ENCODE results near the gene SLC38A10.
A peak's percentile ranks its signal among the peaks of the same experiment; 100 is the strongest.

The SLC38A10 gene

DNA sequence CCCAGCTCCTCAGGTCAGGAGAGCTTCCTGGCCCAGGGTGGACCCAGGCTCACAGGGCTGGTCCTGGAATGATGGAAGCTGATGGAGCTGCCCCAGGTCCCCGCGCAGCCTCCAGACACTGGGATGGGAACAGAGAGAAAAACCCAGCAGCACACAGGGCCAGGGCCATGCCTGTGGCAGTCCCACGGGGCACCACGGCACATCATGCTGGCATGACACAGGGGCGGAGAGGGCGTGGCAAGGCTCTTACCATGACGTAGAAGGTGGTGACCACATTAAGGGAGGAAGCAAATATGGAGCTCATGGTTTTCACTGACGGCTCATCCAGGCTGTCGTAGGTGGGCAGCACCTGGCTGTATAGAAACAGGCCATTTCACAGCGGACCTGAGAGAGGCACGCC lies 18.3 kb downstream of the SLC38A10 start:
- DNase-seq (ENCODE audit: low spot score) = no peak

GRCh38 chr17:81274471-81274855 lies 20.6 kb downstream of the SLC38A10 start:
- no peak for DNase-seq (ENCODE audit: low spot score)

GRCh38 chr17:81273698-81274470 lies 21.2 kb downstream of the SLC38A10 start:
- no peak for DNase-seq (ENCODE audit: low spot score)

- no peak for DNase-seq (ENCODE audit: low spot score)
Observed at GRCh38 chr17:81272616-81273015, 22.5 kb downstream of the SLC38A10 start.

DNA sequence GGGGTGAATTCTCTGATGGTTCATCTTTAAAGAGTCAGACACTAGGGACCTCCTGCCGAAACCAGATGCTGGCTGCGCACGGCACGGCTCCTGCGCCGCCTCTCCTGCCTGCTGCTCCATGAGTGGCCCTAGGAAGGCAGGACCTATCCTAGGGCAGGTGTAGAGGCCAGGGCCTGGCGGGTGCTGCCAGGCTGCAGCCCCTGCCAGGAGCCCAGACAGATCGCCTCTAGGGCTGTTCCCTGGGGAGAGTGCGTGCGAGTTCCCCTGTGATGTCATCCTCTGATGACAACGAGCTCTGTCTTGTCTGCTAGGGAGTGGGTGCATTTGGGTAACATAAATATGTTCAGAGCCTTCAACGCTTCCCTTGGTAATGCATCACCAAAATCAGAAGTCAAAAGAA lies 23.9 kb downstream of the SLC38A10 start:
- DNase-seq (ENCODE audit: low spot score) = no peak

- no peak for DNase-seq (ENCODE audit: low spot score)
Observed at GRCh38 chr17:81270279-81270678, 24.8 kb downstream of the SLC38A10 start.

DNA sequence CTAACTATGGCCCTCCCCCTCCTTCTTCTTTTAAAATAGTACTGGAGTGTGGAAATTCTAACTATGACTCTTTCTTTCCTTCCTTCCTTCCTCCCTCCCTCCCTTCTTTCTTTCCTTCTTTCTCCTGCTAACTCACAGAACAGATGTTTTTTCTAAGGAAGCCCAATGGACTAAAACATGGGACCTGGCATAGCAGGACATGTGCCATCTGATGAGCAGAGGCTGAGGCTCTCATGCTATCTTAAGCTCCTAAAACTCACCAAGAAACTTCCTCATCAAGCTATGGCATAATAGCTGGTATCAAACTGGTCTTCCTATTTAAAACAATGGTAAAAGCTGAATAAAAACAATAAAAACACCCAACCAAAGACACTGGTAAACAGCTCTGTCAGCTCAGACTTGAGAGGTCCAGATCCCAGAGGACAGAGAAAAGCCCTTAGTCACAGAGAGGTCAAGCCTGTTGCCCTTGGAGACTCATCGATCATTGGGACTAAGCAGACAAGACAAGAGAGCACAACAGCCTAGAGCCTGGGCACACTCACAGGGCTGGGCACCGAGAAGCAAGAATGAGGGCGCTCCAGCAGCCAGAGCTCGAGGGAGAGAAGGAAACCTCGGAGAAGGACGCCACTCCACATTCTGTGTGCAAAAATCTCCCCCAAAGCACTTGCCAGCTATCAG lies 27.6 kb downstream of the SLC38A10 start:
- no peak for DNase-seq (ENCODE audit: low spot score)

DNA sequence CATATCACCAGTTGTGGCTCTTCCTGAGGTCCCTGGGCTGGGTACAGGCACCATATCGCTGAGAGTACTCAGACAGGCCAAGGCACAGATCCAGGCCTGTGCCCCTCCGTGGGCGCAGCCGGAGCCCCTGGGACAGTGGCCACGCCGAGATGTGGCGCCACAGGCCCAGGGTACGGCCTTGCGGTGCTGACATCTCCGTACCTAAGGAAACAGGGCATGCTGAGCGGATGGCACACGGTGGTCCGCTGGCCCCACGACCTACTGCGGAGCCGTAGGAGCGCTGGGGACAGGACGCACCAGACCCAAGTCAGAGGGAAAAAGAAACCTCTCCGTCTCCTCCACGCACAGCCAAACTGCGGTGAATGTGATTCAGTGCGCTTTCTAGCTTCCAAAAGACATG lies 29.5 kb downstream of the SLC38A10 start:
- DNase-seq (ENCODE audit: low spot score) = no peak

GRCh38 chr17:81264640-81265039 lies 30.5 kb downstream of the SLC38A10 start:
- DNase-seq (ENCODE audit: low spot score) = no peak

DNA sequence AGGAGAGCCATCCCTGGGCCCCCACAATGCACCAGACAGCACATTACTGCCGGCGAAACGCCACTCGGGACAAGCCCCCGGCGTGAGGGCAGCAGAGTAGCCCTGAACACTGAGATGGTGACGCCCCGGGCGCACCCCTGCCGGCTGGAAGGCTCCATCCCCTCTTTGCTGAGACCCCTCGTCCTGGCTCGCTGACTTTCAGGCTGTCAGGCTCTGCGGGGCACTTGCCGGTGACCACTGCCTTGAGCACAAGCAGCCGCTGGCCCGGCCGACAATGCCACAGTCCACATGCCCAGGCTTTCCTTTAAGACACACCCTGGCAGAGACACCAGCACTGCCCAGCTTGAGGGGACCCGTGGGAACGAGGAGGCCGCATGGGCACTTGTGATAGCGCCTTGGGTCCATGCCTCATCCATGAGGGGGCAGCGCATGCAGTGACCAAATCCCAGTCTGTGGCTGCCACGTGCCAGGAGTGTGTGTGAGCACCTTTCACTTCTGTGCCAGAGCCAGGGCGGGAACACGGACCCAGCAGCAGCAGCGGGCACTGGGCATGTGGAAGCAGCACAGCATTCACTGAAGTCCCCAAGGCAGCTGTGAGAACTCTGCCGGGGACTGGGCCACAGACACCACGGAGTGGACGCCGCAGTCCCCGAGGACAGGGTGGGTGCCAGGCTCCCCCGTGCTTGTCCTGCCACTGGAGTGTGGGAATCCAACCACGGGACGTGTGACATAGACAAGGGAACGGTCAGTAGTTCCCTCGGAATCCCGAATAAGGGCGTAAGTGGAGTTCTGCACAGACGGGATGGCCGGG lies 31.5 kb downstream of the SLC38A10 start:
- DNase-seq (ENCODE audit: low spot score) = no peak

DNA sequence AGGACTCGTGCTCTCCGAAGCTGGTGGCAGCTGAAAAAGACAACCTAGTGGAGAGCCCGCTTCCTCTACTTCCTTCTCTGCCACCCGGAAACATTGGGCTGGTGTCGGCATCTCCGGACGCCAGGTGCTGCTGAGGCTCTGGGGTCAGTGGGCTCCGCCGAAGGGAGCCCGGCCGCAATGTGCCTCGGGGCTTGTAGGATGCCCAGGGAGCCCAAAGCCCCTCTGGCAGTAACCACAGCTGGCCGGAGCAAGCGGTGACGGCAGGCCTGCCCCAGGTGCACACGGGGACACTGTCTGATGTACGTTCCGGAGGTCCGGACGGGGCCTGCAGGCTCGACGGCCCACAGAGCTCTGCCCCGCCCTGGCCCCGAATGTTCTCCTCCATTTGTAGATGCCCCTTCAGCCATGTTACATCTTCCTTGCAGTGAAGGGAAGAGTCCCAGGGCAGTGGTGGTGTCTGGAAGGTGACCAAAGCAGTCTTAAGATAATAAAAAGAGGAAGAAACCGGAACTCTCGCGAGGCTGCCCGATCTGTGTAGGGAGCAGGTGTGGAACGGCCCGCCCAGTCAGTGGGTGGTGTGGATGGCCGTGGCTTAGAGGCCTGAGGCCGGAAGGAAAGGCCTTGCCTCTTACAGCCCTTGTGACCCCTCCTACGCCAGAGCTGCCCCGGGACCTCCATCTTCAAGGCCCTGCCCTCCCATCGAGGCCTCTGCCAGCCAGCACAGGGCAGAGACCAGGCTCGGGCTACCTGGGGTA lies 33.3 kb downstream of the SLC38A10 start:
- no peak for DNase-seq (ENCODE audit: low spot score)

- DNase-seq (ENCODE audit: low spot score) = no peak
Observed at GRCh38 chr17:81261096-81261495, 34.0 kb downstream of the SLC38A10 start.

- no peak for DNase-seq (ENCODE audit: low spot score)
Observed at GRCh38 chr17:81260641-81261040, 34.5 kb downstream of the SLC38A10 start.

- DNase-seq (ENCODE audit: low spot score) = no peak
Observed at GRCh38 chr17:81260171-81260570, 34.9 kb downstream of the SLC38A10 start.

DNA sequence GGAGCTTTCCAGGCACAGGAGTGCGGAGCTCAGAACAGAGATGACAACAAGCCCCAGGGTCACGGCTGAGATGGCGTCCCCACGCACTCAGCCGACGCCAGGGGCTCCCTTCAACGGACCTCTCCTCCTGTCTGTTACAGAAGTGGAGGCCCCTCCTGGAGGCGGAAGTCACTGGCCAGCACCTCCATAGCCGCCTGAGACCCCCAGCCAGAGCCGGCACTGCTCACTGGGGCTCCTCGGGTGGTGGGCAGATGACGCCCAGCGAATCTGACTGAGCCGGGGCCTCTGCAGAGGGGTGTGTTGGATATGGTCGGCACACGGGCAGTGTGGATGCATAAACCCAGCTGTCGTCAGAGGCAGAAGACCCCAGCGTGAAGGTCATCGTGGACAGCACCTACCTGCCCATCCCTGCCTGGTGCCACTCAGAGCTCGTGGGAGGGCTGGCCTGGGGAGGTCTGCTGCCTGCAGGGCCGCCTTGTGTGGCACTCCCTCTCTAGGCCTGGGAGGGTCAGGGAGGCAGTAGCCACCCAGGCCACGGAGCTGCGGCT lies 36.0 kb downstream of the SLC38A10 start:
- DNase-seq (ENCODE audit: low spot score) = no peak

GRCh38 chr17:81258292-81258691 lies 36.8 kb downstream of the SLC38A10 start:
- DNase-seq (ENCODE audit: low spot score) = no peak

GRCh38 chr17:81257533-81257932 lies 37.6 kb downstream of the SLC38A10 start:
- DNase-seq (ENCODE audit: low spot score) = no peak

DNA sequence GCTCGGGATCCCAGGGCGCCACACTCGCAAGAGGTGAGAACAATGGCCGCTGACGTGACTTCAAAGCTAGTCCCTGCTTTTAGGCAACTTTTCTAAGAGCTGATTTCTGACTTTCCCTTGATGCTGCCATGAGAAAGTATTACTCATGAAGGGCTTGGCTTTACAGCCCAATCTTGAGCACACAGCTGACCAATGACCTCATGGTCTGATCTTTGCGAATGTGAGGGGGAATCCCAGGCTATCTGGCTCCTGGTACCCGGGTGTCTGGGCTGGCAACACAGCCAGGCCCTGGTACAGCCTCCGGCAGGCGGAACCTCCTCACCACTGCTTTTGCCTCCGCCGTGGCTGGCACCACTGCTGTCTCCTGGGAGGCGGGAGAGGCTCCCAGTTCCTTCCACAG lies 38.5 kb downstream of the SLC38A10 start:
- no peak for DNase-seq (ENCODE audit: low spot score)

GRCh38 chr17:81254955-81255717 lies 40.0 kb downstream of the SLC38A10 start:
- no peak for DNase-seq (ENCODE audit: low spot score)

DNA sequence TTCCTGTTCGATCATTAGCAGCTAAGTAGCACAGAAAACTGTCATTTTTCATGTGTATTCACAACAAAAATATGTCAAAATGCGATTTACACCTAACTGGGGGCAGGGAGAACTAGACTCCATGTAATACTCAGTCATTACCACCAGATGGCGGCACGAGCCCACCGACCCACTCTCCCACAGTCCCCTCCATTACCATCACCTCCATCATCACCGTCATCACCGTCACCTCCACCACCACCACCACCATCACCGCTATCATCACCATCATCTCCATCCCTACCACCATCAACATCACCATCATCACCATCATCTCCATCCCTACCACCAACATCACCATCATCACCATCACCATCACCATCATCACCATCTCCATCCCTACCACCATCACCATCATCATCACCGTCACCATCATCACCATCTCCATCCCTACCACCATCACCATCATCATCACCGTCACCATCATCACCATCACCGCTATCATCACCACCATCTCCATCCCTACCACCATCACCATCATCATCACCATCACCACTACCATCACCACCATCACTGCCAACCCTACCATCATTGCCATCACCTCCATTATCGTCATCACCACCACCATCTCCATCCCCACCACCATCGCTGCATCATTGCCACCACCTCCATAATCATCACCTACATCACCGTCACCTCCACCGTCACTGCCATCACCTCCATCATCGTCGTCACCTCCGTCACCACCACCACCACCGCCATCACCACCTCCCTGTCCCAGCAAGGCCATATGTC lies 41.6 kb downstream of the SLC38A10 start:
- peak; percentile 40 for DNase-seq (ENCODE audit: low spot score)

All from COLO829 (cell line).